Psoas muscle (tissue), 8 donors: ENCODE results near the gene GRIA3. TPM values are rescaled to one million over a fixed set of nuclear protein-coding genes. Genes with fewer than 3 reads are reported as not detected.
"Not testable (repeated sequence)": the region's sequence is repeated elsewhere in the genome, so short reads cannot be mapped to it uniquely, and the experiment has no call there.

Experiments
- ATAC-seq, 4 donors: fragments of 200-7000 bp; cut with Tn5 transposase; one replicate each; pipeline ENCODE4 v1.9.1; 2020; ENCODE audit warnings: moderate library complexity in 3 of 4, mild to moderate bottlenecking in 2 of 4
- DNase-seq, 2 donors: peaks; one replicate each; pipeline ENCODE4 v3.0.0-alpha.2; 2020
- H3K27ac ChIP-seq: fragments of 200-600 bp; one replicate; pipeline ENCODE4 v1.8.0; 2022
- H3K27me3 ChIP-seq, 3 donors: fragments of 200-600 bp in 1 of 3; one replicate each; pipeline versions ENCODE4 v1.6.1 to v1.8.0; 2013 to 2022; ENCODE audit warnings: low read length in 2 of 3, mild to moderate bottlenecking in 2 of 3, moderate library complexity in 1 of 3; ENCODE audit not compliant: insufficient read depth in 3 of 3
- H3K36me3 ChIP-seq, 2 donors: fragments of 200-600 bp in 1 of 2; one replicate each; pipeline versions ENCODE4 v1.6.1 to v1.8.0; 2013 to 2022; ENCODE audit warnings: low read depth in 1 of 2, mild to moderate bottlenecking in 1 of 2, moderate library complexity in 1 of 2; ENCODE audit not compliant: insufficient read depth in 1 of 2
- H3K4me1 ChIP-seq: fragments of 200-600 bp; one replicate; pipeline ENCODE4 v1.8.0; 2022
- H3K4me3 ChIP-seq: fragments of 200-600 bp; one replicate; pipeline ENCODE4 v1.8.0; 2022; ENCODE audit warnings: mild to moderate bottlenecking
- H3K9me3 ChIP-seq: fragments of 200-600 bp; one replicate; pipeline ENCODE4 v1.8.0; 2022
- whole genome bisulfite sequencing, 3 donors: extraction: QIAGEN DNeasy Blood & Tissue Kit; methylation state at CpG; one replicate each; pipeline versions ENCODE4 v1.1.6 to v1.1.7; 2013; 5-methylcytosine and 5-hydroxymethylcytosine counted together
- intact Hi-C, 2 donors: fragments of 100-400 bp; cut with DNase I; formaldehyde crosslinking; loops; one replicate each; pipeline versions ENCODE4 v1.11.0 to v1.14.2; 2022
- polyA plus RNA-seq, 3 donors: library from polyadenylated mRNA; stranded (reverse); fragments of 200-250 nt; gene quantifications; one replicate each; pipeline ENCODE4 v1.2.3, GENCODE V29; 2013
- total RNA-seq, 4 donors: library from RNA; stranded (reverse); fragmentation: NEBNext Ultra II Directional in 2 of 4; extraction: Animal tissue kit (Norgen Biotek cat#: 25700) in 2 of 4; gene quantifications; one replicate each; pipeline versions ENCODE4 v1.2.1 to v1.2.4, GENCODE V29; 2021 to 2023
- TF ChIP-seq, protein P1 (sequence below): fragments of 200-600 bp; IDR thresholded peaks from one replicate; pipeline ENCODE4 v1.8.0; 2022; ENCODE audit warnings: antibody characterized with exemption
- donor health status: healthy with polysubstance abuse.
- donor health status: DM: no; HTN: no; CAD: no; lungs with moderate emphysema.
- donor health status: Bipolar disorder and iron deficiency.
- donor health status: healthy.
- donor health status: DM: yes; HTN: yes; CAD: no.
- donor health status: DM: no; HTN: no; CAD: no.
- donor health status: DM: no; HTN: no; CAD: no.
- donor health status: DM: yes; HTN: yes; CAD: no.

GRIA3 gene
- total and polyA plus RNA-seq, 7 donors = 0.03 to 0.32 (median 0.21) TPM; not detected in 1

DNA sequence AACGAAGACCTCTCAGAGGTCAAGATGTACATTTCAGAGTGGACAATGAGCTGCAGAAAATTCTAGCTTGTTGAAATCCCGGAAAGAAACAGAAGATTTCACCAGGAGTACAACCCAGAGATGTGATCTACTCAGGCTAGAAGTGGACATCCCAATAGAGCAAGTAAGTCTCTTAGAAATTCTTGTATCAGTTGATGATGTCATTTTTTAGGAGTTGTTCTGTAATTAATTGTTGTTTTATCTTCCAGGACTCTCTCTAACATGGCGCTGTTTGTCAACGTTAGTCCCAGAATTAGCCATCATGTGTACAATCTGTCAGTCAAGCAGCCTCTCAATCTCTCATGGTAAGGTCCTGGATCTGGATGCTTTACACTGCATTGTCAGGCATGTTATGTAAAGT is 174.4 kb downstream of the GRIA3 start:
- ATAC-seq = no peak
- TF ChIP-seq, protein P1, sequence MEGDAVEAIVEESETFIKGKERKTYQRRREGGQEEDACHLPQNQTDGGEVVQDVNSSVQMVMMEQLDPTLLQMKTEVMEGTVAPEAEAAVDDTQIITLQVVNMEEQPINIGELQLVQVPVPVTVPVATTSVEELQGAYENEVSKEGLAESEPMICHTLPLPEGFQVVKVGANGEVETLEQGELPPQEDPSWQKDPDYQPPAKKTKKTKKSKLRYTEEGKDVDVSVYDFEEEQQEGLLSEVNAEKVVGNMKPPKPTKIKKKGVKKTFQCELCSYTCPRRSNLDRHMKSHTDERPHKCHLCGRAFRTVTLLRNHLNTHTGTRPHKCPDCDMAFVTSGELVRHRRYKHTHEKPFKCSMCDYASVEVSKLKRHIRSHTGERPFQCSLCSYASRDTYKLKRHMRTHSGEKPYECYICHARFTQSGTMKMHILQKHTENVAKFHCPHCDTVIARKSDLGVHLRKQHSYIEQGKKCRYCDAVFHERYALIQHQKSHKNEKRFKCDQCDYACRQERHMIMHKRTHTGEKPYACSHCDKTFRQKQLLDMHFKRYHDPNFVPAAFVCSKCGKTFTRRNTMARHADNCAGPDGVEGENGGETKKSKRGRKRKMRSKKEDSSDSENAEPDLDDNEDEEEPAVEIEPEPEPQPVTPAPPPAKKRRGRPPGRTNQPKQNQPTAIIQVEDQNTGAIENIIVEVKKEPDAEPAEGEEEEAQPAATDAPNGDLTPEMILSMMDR = no peak
- Histone ChIP-seq H3K4me1 (no peaks in the 10 kb centered on the region), H3K4me3 (no peak overlapping the region), H3K27ac (no peak overlapping the region), H3K9me3 (no peaks in the 10 kb centered on the region), H3K36me3 (no peaks in the 10 kb centered on the region), H3K27me3 (no peaks in the 10 kb centered on the region)
- DNase-seq = no peak
- intact Hi-C loops = no loop called here
- 69 to 83% (median 82%) methylated on average over 4 of the region's 4 CpGs for WGBS, 3 donors

DNA sequence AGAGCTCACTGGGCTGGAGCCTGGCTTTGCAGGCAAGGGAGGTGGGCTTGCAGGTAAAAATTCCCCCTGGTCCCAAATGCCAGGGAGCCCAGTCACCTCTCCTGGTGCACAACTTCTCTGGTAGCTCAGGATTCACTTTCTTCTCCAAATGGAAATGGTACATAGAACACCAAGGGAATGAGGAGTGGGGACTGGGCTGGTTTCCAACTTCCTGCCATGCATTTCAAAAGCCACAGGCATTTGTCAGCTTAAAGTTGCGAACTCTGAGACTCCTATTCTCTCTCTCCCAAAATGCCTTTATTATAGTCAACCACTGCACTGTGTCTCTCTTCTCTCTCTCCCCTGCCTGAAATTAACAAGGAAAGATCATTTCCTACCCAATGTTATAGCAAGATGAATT is 177.3 kb downstream of the GRIA3 start:
- intact Hi-C loops = no loop called here
- TF ChIP-seq, protein P1 = no peak
- no peak for ATAC-seq

DNA sequence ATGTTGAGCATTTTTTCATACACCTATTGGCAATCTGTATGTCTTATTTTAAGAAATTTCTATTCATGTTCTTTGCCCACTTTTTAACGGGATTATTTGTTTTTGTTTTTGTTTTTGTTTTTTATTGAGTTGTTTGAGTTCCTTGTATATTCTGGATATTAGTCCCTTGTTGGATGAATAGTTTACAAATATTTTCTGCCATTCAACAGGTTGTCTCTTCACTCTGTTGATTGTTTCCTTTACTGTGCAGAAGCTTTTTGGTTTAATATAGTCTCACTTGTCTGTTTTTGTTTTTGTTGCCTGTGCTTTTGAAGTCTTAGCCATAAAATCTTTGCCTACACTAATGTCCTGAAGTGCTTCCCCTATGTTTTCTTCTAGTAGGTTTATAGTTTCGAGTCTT is 202.1 kb downstream of the GRIA3 start:
- H3K27ac ChIP-seq, H3K4me1 ChIP-seq, H3K9me3 ChIP-seq, H3K27me3 ChIP-seq, DNase-seq, ATAC-seq, intact Hi-C loops, H3K36me3 ChIP-seq, H3K4me3 ChIP-seq: not testable (repeated sequence)
- WGBS, 3 donors = 60 to 74% (median 73%) methylated on average over 2 of the region's 2 CpGs

More for the DNA sequence above, 177.3 kb downstream of the GRIA3 start:
- H3K27me3 ChIP-seq = no peaks in the 10 kb centered on the region
- no peak overlapping the region for H3K4me3 ChIP-seq
- no peaks in the 10 kb centered on the region for H3K9me3 ChIP-seq
- no peak overlapping the region for H3K27ac ChIP-seq
- H3K4me1 ChIP-seq = no peaks in the 10 kb centered on the region
- 38 to 73% (median 44%) methylated on average over 1 of the region's 1 CpG for WGBS, 3 donors
- no peak for DNase-seq
- H3K36me3 ChIP-seq = no peaks in the 10 kb centered on the region

DNA sequence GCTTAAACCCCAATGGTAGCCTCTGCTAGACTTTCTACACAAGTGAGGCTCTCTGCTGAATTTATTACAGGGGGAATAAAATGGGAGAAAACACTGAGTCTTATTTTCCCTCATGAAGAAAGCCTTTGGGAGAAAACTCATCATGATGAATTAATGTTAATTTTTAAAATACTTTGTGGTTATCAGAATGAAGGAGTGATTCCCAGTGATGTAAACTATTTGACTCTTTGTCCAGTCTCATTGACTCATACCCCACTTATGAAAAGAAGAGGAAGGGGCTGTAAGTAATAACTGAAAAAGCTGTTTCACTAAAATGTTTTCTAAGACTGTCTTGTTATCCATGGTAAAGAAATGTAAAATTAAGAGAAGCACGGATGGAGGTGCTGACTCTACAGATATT is 208.8 kb downstream of the GRIA3 start:
- no peak overlapping the region for H3K4me3 ChIP-seq
- no peak overlapping the region for H3K27ac ChIP-seq
- no peak for DNase-seq
- ATAC-seq = no peak
- no peaks in the 10 kb centered on the region for H3K9me3 ChIP-seq
- H3K4me1 ChIP-seq = no peaks in the 10 kb centered on the region
- 54 to 89% (median 85%) methylated on average over 1 of the region's 1 CpG for WGBS, 3 donors
- intact Hi-C loops = no loop called here
- H3K36me3 ChIP-seq = no peaks in the 10 kb centered on the region
- TF ChIP-seq, protein P1 = no peak
- H3K27me3 ChIP-seq = no peaks in the 10 kb centered on the region

DNA sequence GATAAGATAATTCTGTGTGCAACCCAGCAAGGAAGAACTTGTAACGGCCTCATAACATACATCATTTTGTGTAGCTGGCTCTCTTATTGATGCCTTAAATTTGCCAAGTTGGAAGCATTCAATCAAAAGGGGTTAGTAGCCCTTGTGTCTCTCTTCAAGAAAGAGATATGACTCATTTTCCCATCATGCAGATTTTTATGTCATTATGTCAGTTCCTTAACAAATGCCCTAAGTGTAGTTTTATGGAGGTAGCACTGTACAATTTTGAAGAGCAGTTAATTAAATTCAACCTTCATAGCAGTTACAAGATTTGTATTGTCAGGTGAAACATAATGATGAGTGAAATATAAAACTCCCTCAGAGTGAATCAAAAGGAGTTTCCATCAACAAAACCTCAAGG is 215.6 kb downstream of the GRIA3 start:
- DNase-seq = no peak
- 43 to 64% (median 56%) methylated on average over 1 of the region's 1 CpG for WGBS, 3 donors
- intact Hi-C loops = no loop called here
- Histone ChIP-seq H3K4me1 (no peaks in the 10 kb centered on the region), H3K27me3 (no peaks in the 10 kb centered on the region), H3K4me3 (no peak overlapping the region), H3K27ac (no peak overlapping the region), H3K36me3 (no peaks in the 10 kb centered on the region), H3K9me3 (no peaks in the 10 kb centered on the region)
- TF ChIP-seq, protein P1 = no peak
- no peak for ATAC-seq
